ENCODE results near the gene NOS3.

NOS3 gene

GRCh38 chr7:150952331-150953050, 38.3 kb upstream of the NOS3 start:
- DNase-seq (ENCODE audit: low read depth in 2 of 2): no peak

- DNase-seq (ENCODE audit: low read depth in 2 of 2): no peak
These were observed 37.5 kb upstream of the NOS3 start for GRCh38 chr7:150953061-150953997.

- DNase-seq (ENCODE audit: low read depth in 2 of 2): no peak
These were observed 36.4 kb upstream of the NOS3 start for GRCh38 chr7:150954201-150954985.

GRCh38 chr7:150954986-150955518, 35.8 kb upstream of the NOS3 start:
- no peak for DNase-seq (ENCODE audit: low read depth in 2 of 2)

- DNase-seq (ENCODE audit: low read depth in 2 of 2): no peak
These were observed 35.1 kb upstream of the NOS3 start for GRCh38 chr7:150955519-150956394.

GRCh38 chr7:150956395-150957132, 34.3 kb upstream of the NOS3 start:
- no peak for DNase-seq (ENCODE audit: low read depth in 2 of 2)

GRCh38 chr7:150957133-150958020, 33.4 kb upstream of the NOS3 start:
- no peak for DNase-seq (ENCODE audit: low read depth in 2 of 2)

- DNase-seq (ENCODE audit: low read depth in 2 of 2): no peak
These were observed 32.7 kb upstream of the NOS3 start for GRCh38 chr7:150958062-150958552.

GRCh38 chr7:150958597-150958996, 32.2 kb upstream of the NOS3 start:
- DNase-seq (ENCODE audit: low read depth in 2 of 2): no peak

- no peak for DNase-seq (ENCODE audit: low read depth in 2 of 2)
These were observed 31.7 kb upstream of the NOS3 start for GRCh38 chr7:150959081-150959480.

- DNase-seq (ENCODE audit: low read depth in 2 of 2): no peak
These were observed 30.8 kb upstream of the NOS3 start for GRCh38 chr7:150959739-150960734.

GRCh38 chr7:150961510-150962289, 29.1 kb upstream of the NOS3 start:
- DNase-seq (ENCODE audit: low read depth in 2 of 2): no peak

- no peak for DNase-seq (ENCODE audit: low read depth in 2 of 2)
These were observed 28.6 kb upstream of the NOS3 start for GRCh38 chr7:150962290-150962552.

- DNase-seq (ENCODE audit: low read depth in 2 of 2): peak; percentile 34 to 35
These were observed 28.0 kb upstream of the NOS3 start for GRCh38 chr7:150962553-150963399.

- DNase-seq (ENCODE audit: low read depth in 2 of 2): no peak
These were observed 26.9 kb upstream of the NOS3 start for GRCh38 chr7:150963707-150964559.
